ENCODE results near the gene DLX5. TPM values are rescaled to one million over a fixed set of nuclear protein-coding genes. Genes with fewer than 3 reads are reported as not detected.
A peak's percentile ranks its signal among the peaks of the same experiment; 100 is the strongest.
"Not testable (repeated sequence)": the region's sequence is repeated elsewhere in the genome, so short reads cannot be mapped to it uniquely, and the experiment has no call there.

DLX5 gene
- total RNA-seq, 4 donors from 2014 or later, result not detected

DNA sequence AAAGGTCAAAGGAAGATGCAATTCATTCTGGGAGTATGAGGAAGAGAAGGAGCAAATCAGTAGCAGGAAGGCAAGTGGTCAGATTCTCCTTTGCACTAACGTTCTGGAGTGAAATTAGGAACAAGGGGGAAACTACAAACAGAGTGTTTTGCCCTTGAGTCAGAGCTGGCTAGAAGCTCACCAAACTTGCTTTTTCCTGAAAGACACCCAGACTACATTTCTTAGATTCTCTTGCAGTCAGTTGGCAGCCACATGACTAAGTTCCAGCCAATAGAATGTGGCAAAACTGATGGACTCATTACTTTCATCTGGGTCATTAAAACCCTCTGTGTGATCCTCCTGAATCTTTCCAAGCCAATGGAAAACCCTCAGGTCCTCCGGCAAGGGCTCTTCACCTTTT is 18.6 kb upstream of the DLX5 start:
- H3K27me3 ChIP-seq, result peaks cover 29% of the 10 kb centered on the region
- H3K4me3 ChIP-seq, result no peak overlapping the region
- no peaks in the 10 kb centered on the region for H3K9me3 ChIP-seq
- intact Hi-C loops (cut with DNase I; ENCODE audit: low total_unique reads), result no loop called here
- H3K27ac ChIP-seq, result no peak overlapping the region
- DNase-seq, result no peak
- WGBS, 2 donors (ENCODE audit: low coverage in 1 of 2), result 53 to 86% methylated on average over 1 to 2 of the region's 2 CpGs
- H3K36me3 ChIP-seq, result no peaks in the 10 kb centered on the region
- no peaks in the 10 kb centered on the region for H3K4me1 ChIP-seq
- TF ChIP-seq EP300 (IDR thresholded peaks at IDR 0.05; ENCODE audit: low read depth) (no peak), POLR2A (IDR thresholded peaks at IDR 0.05) (no peak), POLR2AphosphoS5 (IDR thresholded peaks at IDR 0.05) (no peak)
- TF ChIP-seq, protein P1, sequence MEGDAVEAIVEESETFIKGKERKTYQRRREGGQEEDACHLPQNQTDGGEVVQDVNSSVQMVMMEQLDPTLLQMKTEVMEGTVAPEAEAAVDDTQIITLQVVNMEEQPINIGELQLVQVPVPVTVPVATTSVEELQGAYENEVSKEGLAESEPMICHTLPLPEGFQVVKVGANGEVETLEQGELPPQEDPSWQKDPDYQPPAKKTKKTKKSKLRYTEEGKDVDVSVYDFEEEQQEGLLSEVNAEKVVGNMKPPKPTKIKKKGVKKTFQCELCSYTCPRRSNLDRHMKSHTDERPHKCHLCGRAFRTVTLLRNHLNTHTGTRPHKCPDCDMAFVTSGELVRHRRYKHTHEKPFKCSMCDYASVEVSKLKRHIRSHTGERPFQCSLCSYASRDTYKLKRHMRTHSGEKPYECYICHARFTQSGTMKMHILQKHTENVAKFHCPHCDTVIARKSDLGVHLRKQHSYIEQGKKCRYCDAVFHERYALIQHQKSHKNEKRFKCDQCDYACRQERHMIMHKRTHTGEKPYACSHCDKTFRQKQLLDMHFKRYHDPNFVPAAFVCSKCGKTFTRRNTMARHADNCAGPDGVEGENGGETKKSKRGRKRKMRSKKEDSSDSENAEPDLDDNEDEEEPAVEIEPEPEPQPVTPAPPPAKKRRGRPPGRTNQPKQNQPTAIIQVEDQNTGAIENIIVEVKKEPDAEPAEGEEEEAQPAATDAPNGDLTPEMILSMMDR (IDR thresholded peaks at IDR 0.05), result no peak
- in situ Hi-C loops (cut with MboI; ENCODE audit: low pct_ligation_motif_present in 1 of 4, low pct_unique_long_range_greater_than_20kb in 1 of 4, low sequenced_read_pairs in 3 of 4), result loop anchor here in 3 of 4 donors (25.0 kb wide), 2 partner anchors 981 to 1131 kb away; no protein-coding TSS in a partner anchor

DNA sequence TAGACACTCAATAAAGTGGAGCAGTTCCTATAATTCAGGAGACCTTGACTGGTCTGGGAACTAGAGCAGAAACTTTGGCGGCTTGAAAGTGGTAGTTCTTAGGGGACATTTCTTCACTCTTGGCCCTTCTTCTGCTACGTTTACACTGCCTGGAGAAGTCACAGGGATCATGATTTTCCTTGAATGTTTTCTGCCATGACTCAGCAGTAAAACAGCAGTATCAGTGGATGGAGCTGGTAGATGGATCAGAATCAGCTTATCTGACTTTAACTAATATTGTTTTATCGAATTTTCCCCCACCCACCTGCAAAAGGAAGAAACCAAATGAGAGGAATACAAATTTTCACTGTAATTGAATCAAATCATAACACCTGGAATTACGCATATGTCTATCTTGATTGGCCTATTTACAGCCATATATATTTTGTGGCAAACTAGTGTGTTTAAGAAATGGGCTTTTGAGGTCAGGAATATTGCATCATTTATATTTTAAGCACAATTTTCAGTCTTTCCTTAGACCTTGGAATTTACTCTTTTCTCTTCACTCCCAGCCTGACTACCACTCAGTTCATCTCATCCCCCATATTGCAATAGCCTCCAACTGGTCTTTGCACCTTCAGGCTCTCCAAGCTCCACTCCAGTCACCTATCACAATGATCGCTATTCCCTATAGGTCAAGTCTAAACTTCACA is 14.9 kb upstream of the DLX5 start:
- Histone ChIP-seq H3K27me3 (peaks cover 28% of the 10 kb centered on the region), H3K9me3 (no peaks in the 10 kb centered on the region), H3K27ac (no peak overlapping the region), H3K4me1 (no peaks in the 10 kb centered on the region), H3K4me3 (no peak overlapping the region), H3K36me3 (no peaks in the 10 kb centered on the region)
- DNase-seq, result no peak
- TF ChIP-seq, protein P1 (IDR thresholded peaks at IDR 0.05), result no peak
- TF ChIP-seq POLR2A (IDR thresholded peaks at IDR 0.05), result no peak
- intact Hi-C loops (cut with DNase I; ENCODE audit: low total_unique reads) (no loop called here), in situ Hi-C loops (cut with MboI; ENCODE audit: low pct_ligation_motif_present in 1 of 4, low pct_unique_long_range_greater_than_20kb in 1 of 4, low sequenced_read_pairs in 3 of 4) (loop anchor here (10.0 to 25.0 kb wide), 4 partner anchors 965 to 1127 kb away; no protein-coding TSS in a partner anchor)
- 65 to 72% methylated on average over 5 of the region's 5 CpGs for WGBS, 2 donors (ENCODE audit: low coverage in 1 of 2)

DNA sequence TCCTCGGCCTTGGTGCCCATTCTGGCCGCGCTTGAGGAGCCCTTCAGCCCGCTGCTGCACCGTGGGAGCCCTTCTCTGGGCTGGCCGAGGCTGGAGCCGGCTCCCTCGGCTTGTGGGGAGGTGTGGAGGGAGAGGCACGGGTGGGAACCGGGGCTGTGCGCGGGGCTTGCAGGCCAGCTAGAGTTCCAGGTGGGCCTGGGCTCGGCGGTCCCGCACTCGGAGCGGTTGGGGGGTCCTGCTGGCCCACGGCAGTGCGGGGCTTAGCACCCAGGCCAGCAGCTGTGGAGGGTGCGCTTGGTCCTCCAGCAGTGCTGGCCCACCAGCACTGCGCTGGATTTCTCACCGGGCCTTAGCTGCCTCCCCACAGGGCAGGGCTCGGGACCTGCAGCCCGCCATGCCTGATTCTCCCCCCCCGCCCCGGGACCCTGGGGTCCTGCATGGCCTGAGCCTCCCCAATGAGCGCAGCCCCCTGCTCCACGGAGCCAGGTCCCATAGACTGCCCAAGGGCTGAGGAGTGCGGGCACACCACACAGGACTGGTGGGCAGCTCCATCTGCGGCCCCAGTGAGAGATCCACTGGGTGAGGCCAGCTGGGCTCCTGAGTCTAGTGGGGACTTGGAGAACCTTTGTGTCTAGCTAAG is 9.7 kb upstream of the DLX5 start:
- H3K27ac ChIP-seq; H3K4me3 ChIP-seq; H3K36me3 ChIP-seq; H3K4me1 ChIP-seq; H3K9me3 ChIP-seq; DNase-seq; intact Hi-C loops (cut with DNase I; ENCODE audit: low total_unique reads): not testable (repeated sequence)
- 91 to 100% methylated on average over 1 to 25 of the region's 30 CpGs for WGBS, 2 donors (ENCODE audit: low coverage in 1 of 2)
- in situ Hi-C loops (cut with MboI; ENCODE audit: low pct_ligation_motif_present in 1 of 4, low pct_unique_long_range_greater_than_20kb in 1 of 4, low sequenced_read_pairs in 3 of 4), result loop anchor here (10.0 to 25.0 kb wide), 4 partner anchors 960 to 1122 kb away; no protein-coding TSS in a partner anchor
- peaks cover 33% of the 10 kb centered on the region for H3K27me3 ChIP-seq

- H3K9me3 ChIP-seq, result no peaks in the 10 kb centered on the region
- in situ Hi-C loops (cut with MboI; ENCODE audit: low pct_ligation_motif_present in 1 of 4, low pct_unique_long_range_greater_than_20kb in 1 of 4, low sequenced_read_pairs in 3 of 4) (loop anchor here (5.0 to 25.0 kb wide), 3 partner anchors 955 to 1115 kb away; no protein-coding TSS in a partner anchor), intact Hi-C loops (cut with DNase I; ENCODE audit: low total_unique reads) (loop anchor here (10.0 kb wide), 2 partner anchors 953 to 1113 kb away; no protein-coding TSS in a partner anchor)
- no peaks in the 10 kb centered on the region for H3K36me3 ChIP-seq
- WGBS, 2 donors (ENCODE audit: low coverage in 1 of 2), result 0 to 6% methylated on average over 4 to 23 of the region's 23 CpGs
- TF ChIP-seq, protein P1 (IDR thresholded peaks at IDR 0.05), result peak; percentile 67 to 80 (median 77)
- TF ChIP-seq POLR2A (IDR thresholded peaks at IDR 0.05), result no peak
- peak; percentile 70 for DNase-seq
- H3K4me3 ChIP-seq, result peak overlapping the region in 3 of 4 donors; percentile 0 to 48 (median 7)
- H3K4me1 ChIP-seq, result peaks cover 0 to 32% (median 22%) of the 10 kb centered on the region in 4 donors
- no peak overlapping the region for H3K27ac ChIP-seq
- H3K27me3 ChIP-seq, result peaks cover 93% of the 10 kb centered on the region
These were observed 3.0 kb upstream of the DLX5 start for GRCh38 chr7:97027427-97028234.

Data from transverse colon (tissue), 4 donors.